Measurements from ENCODE around the gene EYA2.

Gene EYA2

GRCh38 chr20:46941404-46941803 lies 46.8 kb downstream of the EYA2 start:
- no peak for FAIRE-seq
- DNase-seq (ENCODE audit: insufficient read length, low spot score), result no peak
- no peak for TF ChIP-seq CTCF (IDR thresholded peaks at IDR 0.05; ENCODE audit: insufficient read depth, missing control alignments)

- no peak for TF ChIP-seq CTCF (IDR thresholded peaks at IDR 0.05; ENCODE audit: insufficient read depth, missing control alignments)
- FAIRE-seq, result no peak
- no peak for DNase-seq (ENCODE audit: insufficient read length, low spot score)
Measured at GRCh38 chr20:46943861-46944591, 49.4 kb downstream of the EYA2 start.

- no peak for TF ChIP-seq CTCF (IDR thresholded peaks at IDR 0.05; ENCODE audit: insufficient read depth, missing control alignments)
- DNase-seq (ENCODE audit: insufficient read length, low spot score) (no peak), FAIRE-seq (no peak)
Measured at GRCh38 chr20:46945465-46945864, 50.8 kb downstream of the EYA2 start.

- DNase-seq (ENCODE audit: insufficient read length, low spot score) (no peak), FAIRE-seq (no peak)
- TF ChIP-seq CTCF (IDR thresholded peaks at IDR 0.05; ENCODE audit: insufficient read depth, missing control alignments), result no peak
Measured at GRCh38 chr20:46946181-46946624, 51.6 kb downstream of the EYA2 start.

- DNase-seq (ENCODE audit: insufficient read length, low spot score), result no peak
- FAIRE-seq, result no peak
Measured at GRCh38 chr20:46946796-46947195, 52.2 kb downstream of the EYA2 start.

GRCh38 chr20:46948081-46948480 lies 53.4 kb downstream of the EYA2 start:
- FAIRE-seq, result no peak

More at GRCh38 chr20:46946796-46947195, 52.2 kb downstream of the EYA2 start:
- no peak for TF ChIP-seq CTCF (IDR thresholded peaks at IDR 0.05; ENCODE audit: insufficient read depth, missing control alignments)

More at GRCh38 chr20:46948081-46948480, 53.4 kb downstream of the EYA2 start:
- DNase-seq (ENCODE audit: insufficient read length, low spot score), result no peak
- TF ChIP-seq CTCF (IDR thresholded peaks at IDR 0.05; ENCODE audit: insufficient read depth, missing control alignments), result no peak
